ENCODE measurements around the gene VPS9D1.

GRCh38 chr16:89695875-89696669, 24.6 kb downstream of the VPS9D1 start:
- TF ChIP-seq CTCF (conservative IDR thresholded peaks at IDR 0.05 in 1 of 2, IDR thresholded peaks at IDR 0.05 in 1 of 2; ENCODE audit: low read depth in 1 of 2, low read length in 2 of 2) (no peak), EZH2 (IDR thresholded peaks at IDR 0.05; ENCODE audit: low read length, missing control alignments) (no peak)
